ENCODE data around the gene RPL26.

- TF ChIP-seq POLR2AphosphoS5 (IDR thresholded peaks at IDR 0.05): no peak
- TF ChIP-seq CTCF (IDR thresholded peaks at IDR 0.05): no peak
- TF ChIP-seq EP300 (IDR thresholded peaks at IDR 0.05): no peak
- TF ChIP-seq POLR2A (IDR thresholded peaks at IDR 0.05): no peak
Measured at GRCh38 chr17:8413938-8414337, 30.9 kb upstream of the RPL26 start.
